Esophagus muscularis mucosa (tissue), 4 donors: ENCODE data around the gene KREMEN2. TPM values are rescaled to one million over a fixed set of nuclear protein-coding genes. Genes with fewer than 3 reads are reported as not detected.

Experiments used
- DNase-seq: peaks from one replicate; pipeline ENCODE4 v3.0.0-alpha.2; 2017; ENCODE audit errors: extremely low spot score
- H3K27ac ChIP-seq, 4 donors: fragments of 200-600 bp; sonication (generic); replicated peaks in 1 of 4; 1 replicate in 3 of 4; 2 replicates in 1 of 4; pipeline ENCODE4 v1.5.1; 2016 to 2019; ENCODE audit warnings: mild to moderate bottlenecking in 1 of 4
- H3K27me3 ChIP-seq, 4 donors: fragments of 200-600 bp; sonication (generic); one replicate each; pipeline versions ENCODE4 v1.5.1 to v1.6.0; 2016 to 2019
- H3K36me3 ChIP-seq, 4 donors: fragments of 200-600 bp; sonication (generic); one replicate each; pipeline ENCODE4 v1.5.1; 2016 to 2019
- H3K4me1 ChIP-seq, 4 donors: fragments of 200-600 bp; sonication (generic); one replicate each; pipeline ENCODE4 v1.5.1; 2016 to 2019
- H3K4me3 ChIP-seq, 4 donors: fragments of 200-600 bp; sonication (generic); 1 replicate in 2 of 4; 2 replicates in 2 of 4; pipeline ENCODE4 v1.5.1; 2016 to 2019; ENCODE audit warnings: mild to moderate bottlenecking in 4 of 4, moderate library complexity in 1 of 4
- H3K9me3 ChIP-seq, 4 donors: fragments of 200-600 bp; sonication (generic); 1 replicate in 3 of 4; 2 replicates in 1 of 4; pipeline ENCODE4 v1.5.1; 2016 to 2019
- CTCF ChIP-seq, 3 experiments: fragments of 200-600 bp in 2 of 3; fragments of 450-650 bp in 1 of 3; sonication (generic) in 2 of 3; IDR thresholded peaks; one replicate each; pipeline ENCODE4 v1.5.1; 2017 to 2019; ENCODE audit warnings: antibody characterized with exemption in 3 of 3, mild to moderate bottlenecking in 2 of 3, moderate library complexity in 1 of 3
- EP300 ChIP-seq: sonication (generic); formaldehyde crosslinking; IDR thresholded peaks from one replicate; pipeline ENCODE4 v1.6.1; 2017; ENCODE audit warnings: antibody characterized with exemption
- POLR2A ChIP-seq: fragments of 450-650 bp; IDR thresholded peaks from one replicate; pipeline ENCODE4 v1.6.1; 2017; ENCODE audit warnings: antibody characterized with exemption, moderate library complexity, mild to moderate bottlenecking, low read depth
- POLR2AphosphoS5 ChIP-seq, 2 donors: sonication (generic); formaldehyde crosslinking; IDR thresholded peaks; one replicate each; pipeline ENCODE4 v1.6.1; 2017; ENCODE audit warnings: antibody characterized with exemption in 2 of 2
- WGBS: methylation state at CpG from one replicate; pipeline ENCODE4 v1.1.5; 2018; 5-methylcytosine and 5-hydroxymethylcytosine counted together
- intact Hi-C: fragments of 100-400 bp; cut with DNase I; formaldehyde crosslinking; loops from one replicate; pipeline ENCODE4 v1.15.1; 2023
- total RNA-seq, 4 donors: library from RNA; depleted of rRNA; stranded (reverse); fragments of >200 nt; gene quantifications; one replicate each; pipeline versions ENCODE4 v1.1.0 to v1.2.1, GENCODE V29; 2016

Gene KREMEN2
- total RNA-seq, 4 donors from 2014 or later = 0.13 TPM; not detected in 3

GRCh38 chr16:2967211-2967631, 3.1 kb downstream of the KREMEN2 start:
- intact Hi-C loops = no loop called here
- no peak for DNase-seq
- Histone ChIP-seq H3K27ac (no peak overlapping the region), H3K27me3 (peaks cover 26 to 67% (median 61%) of the 10 kb centered on the region in 4 donors), H3K36me3 (no peaks in the 10 kb centered on the region), H3K4me3 (peak overlapping the region; percentile 22 to 49 (median 30)), H3K9me3 (no peaks in the 10 kb centered on the region), H3K4me1 (peaks cover 55 to 78% (median 75%) of the 10 kb centered on the region in 4 donors)
- WGBS = no CpG with 5 or more reads among the region's 51 CpGs
- no peak for TF ChIP-seq POLR2A
- TF ChIP-seq POLR2AphosphoS5 (IDR thresholded peaks at IDR 0.05) = no peak
- no peak for TF ChIP-seq CTCF (IDR thresholded peaks at IDR 0.05)
- TF ChIP-seq EP300 = no peak

DNA sequence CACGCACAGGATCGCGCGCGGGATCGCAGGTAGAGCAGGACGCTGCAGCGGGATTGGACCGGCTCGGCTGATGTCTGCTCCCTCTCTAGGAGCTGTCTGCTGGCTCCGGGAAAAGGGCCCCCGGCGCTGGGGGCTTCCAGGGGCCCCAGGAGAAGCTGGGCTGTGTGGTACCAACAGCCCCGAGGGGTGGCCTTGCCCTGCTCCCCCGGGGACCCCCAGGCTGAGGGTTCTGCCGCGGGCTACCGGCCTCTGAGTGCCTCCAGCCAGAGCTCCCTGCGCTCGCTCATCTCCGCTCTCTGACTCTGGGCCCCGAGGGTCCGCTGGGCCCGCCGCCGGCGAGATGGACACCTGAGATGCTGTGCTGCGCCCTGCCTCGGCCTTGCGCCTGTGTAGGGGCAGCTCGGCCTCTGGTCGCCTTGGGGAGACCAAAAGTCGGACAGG, 3.7 kb downstream of the KREMEN2 start:
- Histone ChIP-seq H3K36me3 (no peaks in the 10 kb centered on the region), H3K27me3 (peaks cover 24 to 62% (median 55%) of the 10 kb centered on the region in 4 donors), H3K27ac (no peak overlapping the region), H3K4me3 (no peak overlapping the region), H3K9me3 (no peaks in the 10 kb centered on the region), H3K4me1 (peaks cover 55 to 75% (median 70%) of the 10 kb centered on the region in 4 donors)
- intact Hi-C loops = no loop called here
- 58% methylated on average over 8 of the region's 33 CpGs for WGBS
- no peak for DNase-seq
- no peak for TF ChIP-seq CTCF (IDR thresholded peaks at IDR 0.05)

DNA sequence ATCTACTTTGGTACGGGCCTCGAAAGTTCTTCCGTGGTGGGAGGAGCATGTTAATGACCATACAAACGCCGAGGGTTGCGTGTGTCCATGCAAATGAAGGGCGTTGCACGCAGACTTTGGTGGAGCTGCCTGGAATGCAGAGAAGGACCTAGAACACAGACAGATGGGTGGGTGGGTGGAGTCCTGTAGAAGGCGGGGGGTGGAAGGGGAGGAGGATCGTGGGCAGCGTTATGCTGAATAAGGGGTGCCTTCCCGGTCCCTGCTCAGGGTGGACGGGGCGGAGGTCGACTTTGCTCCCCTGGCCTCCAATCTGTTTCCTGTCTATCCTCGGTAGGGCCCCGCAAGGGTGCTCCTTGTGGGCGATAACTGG, 4.3 kb downstream of the KREMEN2 start:
- H3K27me3 ChIP-seq = peaks cover 20 to 55% (median 49%) of the 10 kb centered on the region in 4 donors
- no peak overlapping the region for H3K27ac ChIP-seq
- TF ChIP-seq CTCF (IDR thresholded peaks at IDR 0.05) (no peak), EP300 (no peak), POLR2AphosphoS5 (IDR thresholded peaks at IDR 0.05) (no peak), POLR2A (no peak)
- WGBS = 37% methylated on average over 17 of the region's 18 CpGs
- H3K9me3 ChIP-seq = no peaks in the 10 kb centered on the region
- peaks cover 49 to 69% (median 64%) of the 10 kb centered on the region in 4 donors for H3K4me1 ChIP-seq
- H3K4me3 ChIP-seq = peak overlapping the region; percentile 72 to 85 (median 78)
- DNase-seq = no peak
- no peaks in the 10 kb centered on the region for H3K36me3 ChIP-seq
- intact Hi-C loops = no loop called here

- Histone ChIP-seq H3K36me3 (no peaks in the 10 kb centered on the region), H3K27ac (peak within 1 kb of the TSS in 3 of 4 donors; percentile 38 to 69 (median 66)), H3K4me3 (peak within 1 kb of the TSS; percentile 72 to 85 (median 78)), H3K27me3 (peaks cover 17 to 52% (median 43%) of the 10 kb centered on the region in 4 donors), H3K4me1 (peaks cover 43 to 63% (median 58%) of the 10 kb centered on the region in 4 donors), H3K9me3 (no peaks in the 10 kb centered on the region)
- intact Hi-C loops = no loop called here
- WGBS = 1% methylated on average over 16 of the region's 98 CpGs
- TF ChIP-seq POLR2AphosphoS5 (IDR thresholded peaks at IDR 0.05) (peak in 1 of 2 donors; percentile 30), EP300 (no peak)
- peak; percentile 94 for DNase-seq
These were observed 4.9 kb downstream of the KREMEN2 start, which contains the start of gene PAQR4 for GRCh38 chr16:2968738-2969544. Gene PAQR4 (plus strand): TSS chr16:2969348. CDS start chr16:2969675, 327 bp downstream.
